OCI-M2 (cell line): ENCODE results near the gene CITED2.
"Not testable (repeated sequence)": the region's sequence is repeated elsewhere in the genome, so short reads cannot be mapped to it uniquely, and the experiment has no call there.

ENCODE experiments used
- DNase-seq: peaks from one replicate; lab custom pipeline; 2025; ENCODE audit not compliant: unreplicated experiment; lab: John Stamatoyannopoulos, UW

CITED2 gene, protein sequence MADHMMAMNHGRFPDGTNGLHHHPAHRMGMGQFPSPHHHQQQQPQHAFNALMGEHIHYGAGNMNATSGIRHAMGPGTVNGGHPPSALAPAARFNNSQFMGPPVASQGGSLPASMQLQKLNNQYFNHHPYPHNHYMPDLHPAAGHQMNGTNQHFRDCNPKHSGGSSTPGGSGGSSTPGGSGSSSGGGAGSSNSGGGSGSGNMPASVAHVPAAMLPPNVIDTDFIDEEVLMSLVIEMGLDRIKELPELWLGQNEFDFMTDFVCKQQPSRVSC

DNA sequence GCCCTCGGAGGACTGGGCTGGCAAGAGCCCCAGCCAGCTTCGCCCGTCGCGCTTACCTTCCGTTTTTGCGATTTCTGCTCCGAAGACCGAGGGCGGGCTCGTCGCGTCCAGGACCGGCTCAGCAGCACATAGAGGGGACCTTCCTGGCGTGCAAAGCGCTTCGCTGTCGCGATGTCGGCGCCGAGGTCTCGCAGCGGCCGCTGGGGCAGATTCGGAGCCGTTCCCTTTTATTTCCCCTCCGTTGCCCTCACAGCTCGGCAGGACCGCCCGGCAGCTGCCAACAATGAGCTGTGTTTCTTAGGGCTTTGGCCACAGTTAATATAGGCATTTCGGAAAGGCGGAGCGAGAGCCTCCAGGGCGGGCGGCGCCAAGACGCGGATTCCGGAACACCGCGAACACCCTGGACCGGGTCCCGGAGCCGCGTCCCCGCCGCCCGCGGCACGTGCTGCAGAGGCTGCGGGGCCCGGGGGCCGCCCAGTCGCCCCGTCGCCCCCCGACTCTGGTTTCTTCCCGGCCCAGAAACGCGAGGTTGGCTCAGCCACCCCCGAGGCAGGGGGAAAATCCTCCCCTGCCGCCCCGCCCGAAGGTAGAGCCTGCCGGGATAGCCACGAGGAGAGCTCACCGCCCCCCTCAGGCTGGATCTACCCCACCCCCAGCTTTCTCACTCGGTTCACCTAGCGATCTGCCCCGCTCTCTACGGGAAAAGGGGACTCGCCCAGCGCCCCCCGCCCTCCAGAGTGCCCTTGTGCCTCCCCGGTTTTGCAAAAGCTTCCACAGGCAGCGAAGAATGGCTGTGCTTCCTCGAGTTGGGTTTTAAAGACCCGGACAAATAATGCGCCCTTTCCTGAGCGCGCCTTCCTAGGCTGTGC is at the start of gene CITED2:
Gene CITED2, minus strand, starts transcription at position 292 of the 869 bp plus-strand sequence. CDS start 704 bp downstream, outside the sequence.
- DNase-seq: no peak

DNA sequence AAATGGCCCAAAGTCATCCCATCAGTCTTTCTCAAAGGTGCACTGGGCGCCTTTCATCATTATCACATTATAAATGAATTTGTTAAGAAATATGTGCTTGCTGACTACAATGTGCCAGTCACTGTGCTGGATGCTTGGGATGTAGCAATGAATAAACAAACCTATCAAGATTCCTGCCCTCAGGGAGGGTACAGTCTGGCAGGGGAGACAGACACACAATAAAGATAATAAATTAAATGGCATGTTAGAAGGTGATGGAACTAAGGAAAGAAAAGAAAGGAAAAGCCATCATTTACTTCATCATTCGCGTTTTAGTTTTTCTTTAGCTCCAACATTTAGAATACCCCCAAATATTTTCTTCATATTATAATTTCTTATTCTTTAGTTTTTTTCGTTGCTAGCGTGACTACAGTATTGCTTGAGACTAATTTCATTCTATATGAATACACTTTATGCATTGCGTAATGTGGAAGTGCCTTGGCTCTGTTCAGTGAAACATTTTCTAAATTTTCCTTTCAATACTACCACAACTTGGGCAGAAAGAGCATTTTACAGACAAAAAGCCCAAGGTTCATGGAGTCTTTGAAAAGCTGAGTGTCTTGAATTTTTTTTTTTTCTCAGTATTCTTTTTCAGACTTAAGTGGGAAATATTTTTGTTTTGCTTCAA is 48.7 kb upstream of the CITED2 start:
- no peak for DNase-seq

DNA sequence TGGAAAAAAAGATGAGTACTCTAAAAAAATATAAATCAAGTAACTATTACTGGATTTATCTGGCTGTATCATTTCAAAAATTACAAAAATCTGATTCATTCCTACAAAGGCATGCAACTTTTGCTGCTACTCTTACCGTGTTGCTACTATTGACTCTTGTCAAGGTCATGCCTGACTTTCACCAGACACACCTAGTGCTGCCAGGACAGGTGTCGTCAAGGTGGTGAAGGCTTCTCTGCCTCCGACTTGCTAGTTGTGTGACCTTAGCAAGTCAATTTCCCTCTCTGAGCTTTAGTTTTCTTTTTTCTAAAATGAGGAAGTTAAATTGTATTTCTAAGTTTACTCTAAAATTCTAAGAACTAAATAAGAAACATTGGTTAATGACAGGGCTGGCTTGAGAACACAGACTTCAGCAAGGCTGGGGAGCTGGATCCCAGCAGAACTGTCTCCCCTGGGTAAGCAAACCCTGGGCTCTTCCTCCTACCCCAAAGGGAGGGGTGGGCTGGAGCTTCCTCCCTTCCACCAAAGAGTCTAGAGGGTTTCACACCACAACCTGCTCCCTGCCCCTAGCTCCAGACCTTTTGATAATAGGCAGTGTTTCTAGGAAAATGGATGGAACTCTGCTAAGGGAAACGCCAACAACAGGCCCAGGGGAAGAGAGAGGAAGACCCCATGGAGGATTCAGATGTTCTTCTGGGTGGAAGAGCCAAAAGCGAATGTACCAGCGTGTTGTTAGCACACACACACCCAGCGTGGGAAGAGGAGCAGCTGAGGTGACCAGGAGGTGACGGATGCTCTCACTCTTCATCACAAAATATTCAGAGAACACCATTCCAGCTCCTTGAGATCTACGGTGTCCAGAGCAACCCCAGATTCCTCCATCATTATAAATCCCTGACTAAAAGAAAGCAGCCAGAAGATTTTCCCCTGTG is 47.9 kb upstream of the CITED2 start:
- no peak for DNase-seq

DNA sequence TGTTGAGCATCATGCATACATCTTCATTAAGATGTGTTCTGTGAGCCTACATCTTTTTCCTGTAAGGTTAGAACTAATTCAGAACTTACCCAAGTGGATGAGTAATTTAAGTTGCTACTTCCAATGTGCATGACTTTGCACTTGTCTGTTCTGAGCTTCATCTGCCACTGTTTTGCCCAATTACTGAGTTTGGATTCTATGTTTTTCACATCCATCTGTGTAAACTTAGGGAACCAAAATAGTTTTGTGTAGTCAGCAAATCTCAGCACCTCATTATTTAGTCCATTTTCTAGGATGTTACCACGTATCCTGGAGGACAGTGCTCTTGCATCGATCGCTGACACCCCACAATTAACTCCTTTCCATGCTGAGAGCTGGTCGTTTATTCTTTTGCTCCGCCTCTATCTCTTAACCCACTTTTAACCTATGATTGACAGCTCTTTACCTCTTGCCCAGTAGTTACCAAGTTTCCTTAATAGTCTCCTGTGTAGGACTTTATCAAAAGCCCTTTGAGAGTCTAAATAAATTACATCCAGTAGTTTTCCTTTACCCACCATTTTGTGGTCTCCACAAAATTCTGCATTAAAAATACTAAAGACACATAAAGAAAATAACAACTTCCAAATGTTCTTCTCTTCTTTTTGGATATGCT is 44.2 kb upstream of the CITED2 start:
- DNase-seq: no peak

DNA sequence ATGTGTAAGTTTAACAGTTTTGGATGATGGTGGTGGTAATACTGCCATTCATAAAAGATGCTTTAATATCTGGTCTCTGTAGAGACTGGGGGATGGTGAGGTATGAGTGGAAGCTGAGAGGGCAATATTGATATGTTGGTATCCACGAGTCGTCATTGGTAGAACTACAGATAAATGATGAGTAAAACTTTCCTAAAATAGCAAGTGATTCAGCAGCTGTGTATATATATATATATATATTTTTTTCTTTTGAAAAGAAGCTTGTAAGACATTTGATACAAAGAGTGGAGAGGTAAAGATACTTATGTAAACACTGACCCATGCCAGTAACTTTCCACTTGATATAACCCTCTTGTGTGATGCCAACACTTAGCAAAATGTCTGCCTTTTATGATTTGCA is 41.7 kb upstream of the CITED2 start:
- DNase-seq: no peak

DNA sequence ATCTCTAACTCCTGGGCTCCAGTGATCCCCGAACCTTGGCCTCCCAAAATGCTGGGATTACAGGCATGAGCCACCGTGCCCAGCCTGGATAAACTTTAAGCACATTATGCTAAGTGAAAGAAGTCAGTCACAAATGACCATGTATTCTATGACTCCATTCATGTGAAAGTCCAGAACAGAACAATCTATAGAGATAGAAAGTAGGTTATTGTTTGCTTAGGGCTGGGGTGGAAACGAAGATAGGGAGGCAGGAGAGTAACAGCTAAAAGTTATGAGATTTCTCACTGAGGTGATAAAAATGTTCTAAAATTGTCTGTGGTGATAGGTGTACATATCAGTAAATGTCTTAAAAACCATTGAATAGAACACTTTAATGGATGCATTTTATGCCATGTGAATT is 40.9 kb upstream of the CITED2 start:
- DNase-seq: no peak

DNA sequence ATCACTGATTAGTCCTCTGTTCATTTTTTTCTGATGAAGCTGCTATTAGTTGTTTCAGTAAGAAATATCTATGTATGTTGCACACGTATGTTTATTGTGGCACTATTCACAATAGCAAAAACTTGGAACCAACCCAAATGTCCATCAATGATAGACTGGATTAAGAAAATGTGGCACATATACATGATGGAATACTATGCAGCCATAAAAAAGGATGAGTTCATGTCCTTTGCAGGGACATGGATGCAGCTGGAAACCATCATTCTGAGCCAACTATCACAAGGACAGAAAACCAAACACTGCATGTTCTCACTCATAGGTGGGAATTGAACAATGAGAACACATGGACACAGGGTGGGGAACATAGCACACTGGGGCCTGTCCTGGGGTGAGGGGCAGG is 37.7 kb upstream of the CITED2 start:
- not testable (repeated sequence) for DNase-seq

DNA sequence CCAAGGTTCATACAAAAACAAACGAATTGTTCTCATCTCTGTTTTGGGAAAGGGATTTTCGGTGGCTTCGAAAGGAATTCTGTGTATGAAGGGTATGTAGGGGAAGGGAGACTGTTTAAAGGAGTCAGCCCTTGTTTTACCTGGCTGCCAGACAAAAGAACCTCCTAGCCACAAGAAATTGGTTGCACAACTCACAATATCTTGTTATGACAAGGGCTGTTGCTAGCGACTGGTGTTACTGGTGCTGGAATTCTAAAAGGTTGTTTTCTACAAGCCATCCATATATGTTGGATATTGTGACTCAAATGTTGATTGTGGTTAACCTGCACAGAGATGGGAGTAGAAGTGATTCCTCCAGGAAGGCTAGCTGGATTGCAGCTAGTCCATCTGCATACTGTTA is 34.6 kb upstream of the CITED2 start:
- no peak for DNase-seq

DNA sequence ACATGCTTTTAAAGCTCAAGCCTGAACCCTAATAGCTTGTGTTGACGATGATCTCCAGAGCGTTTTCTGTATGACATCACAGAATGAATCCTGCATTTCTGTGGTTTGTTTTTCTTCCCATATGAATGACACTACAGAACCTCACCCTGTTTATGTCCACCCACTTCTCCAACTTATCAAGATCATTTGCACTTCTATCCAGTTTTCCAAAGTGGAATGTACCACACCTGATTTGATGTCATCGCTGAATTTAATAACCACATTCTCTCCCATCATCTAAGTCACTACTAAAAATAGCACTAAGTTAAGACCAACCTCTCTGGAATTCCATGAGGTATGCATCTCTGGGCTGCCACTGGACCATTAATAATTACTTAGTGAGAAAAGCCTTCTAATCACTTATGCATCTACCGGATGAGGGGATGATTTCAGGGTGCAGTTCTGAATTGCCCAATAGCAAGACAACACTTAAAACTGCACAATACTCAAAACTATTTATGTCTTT is 33.3 kb upstream of the CITED2 start:
- no peak for DNase-seq

DNA sequence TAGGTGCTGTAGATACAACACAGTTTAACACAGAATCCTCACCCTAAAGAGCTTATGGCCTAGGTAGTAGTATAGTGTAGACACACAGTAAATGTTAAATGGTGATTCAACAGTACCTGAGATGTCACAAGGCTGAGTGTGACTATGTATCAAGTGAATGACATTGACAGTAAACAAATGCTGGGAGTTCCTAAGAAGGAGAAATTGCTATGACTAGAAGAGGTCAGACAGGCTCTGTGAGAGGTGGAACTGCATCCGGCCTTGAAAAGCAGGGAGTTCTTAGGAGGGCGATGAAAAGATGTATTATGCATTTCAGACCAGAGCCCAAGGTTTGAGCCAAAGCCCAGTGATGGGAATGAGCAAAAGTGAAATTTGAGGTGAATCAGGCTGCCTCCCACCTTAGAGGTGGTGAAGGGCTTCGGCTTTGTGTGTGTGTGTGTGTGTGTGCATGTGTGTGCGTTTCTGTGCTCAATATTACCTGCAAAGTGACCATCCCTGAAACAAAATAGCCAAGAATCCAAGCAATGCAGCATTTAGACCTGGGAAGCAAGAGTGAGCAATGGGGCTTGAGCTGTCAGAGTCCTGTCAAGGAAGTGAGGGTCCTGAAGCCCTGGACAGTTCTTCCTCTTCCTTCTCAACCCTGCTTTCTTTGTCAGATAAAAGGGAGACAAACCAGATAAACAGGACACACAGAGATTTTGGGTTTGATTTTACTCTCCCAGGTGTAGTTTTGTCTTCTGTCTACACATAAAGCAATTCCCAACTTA is 32.3 kb upstream of the CITED2 start:
- DNase-seq: no peak

DNA sequence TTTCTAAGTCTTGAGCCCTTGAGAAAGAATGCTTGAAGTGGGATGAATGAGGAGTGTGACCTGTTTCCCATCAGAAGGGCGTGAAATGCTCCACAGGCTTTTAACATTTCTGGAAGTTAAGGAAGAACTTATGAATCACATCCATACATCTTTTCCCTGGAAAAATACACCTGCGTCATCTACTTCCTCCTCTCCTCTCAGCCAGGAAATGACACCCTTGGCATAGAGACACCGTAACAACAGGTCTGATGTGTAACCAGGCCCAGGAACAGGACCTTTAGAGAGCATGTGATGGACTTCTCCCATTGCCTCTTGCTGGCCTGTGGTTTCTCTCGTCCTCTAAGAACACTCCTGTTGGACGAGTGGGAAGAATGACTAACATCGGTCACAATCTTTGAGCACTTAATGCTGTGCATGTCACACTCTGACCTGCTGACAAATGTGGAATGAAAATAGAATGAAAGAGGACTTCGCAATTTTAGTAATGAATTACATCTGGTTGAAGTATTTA is 28.5 kb upstream of the CITED2 start:
- DNase-seq: no peak

DNA sequence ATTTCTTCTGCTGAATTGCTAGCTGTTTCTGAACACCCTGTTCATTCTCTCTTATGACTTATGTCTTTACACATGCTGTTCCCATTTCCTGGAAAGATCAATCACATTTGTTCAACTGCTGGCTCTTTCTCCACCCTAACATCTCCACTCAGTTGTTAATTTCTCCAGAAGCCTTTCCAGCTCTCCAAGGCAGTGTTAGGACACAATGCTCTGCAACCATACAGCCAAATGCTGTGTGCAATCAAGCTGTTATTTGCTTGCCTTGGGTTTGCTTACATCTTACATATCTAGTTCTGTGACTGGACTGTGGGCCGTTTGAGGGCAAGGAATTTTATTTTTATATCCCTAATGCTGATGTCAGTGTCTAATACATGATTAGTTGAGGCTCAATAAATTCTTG is 24.2 kb upstream of the CITED2 start:
- no peak for DNase-seq

DNA sequence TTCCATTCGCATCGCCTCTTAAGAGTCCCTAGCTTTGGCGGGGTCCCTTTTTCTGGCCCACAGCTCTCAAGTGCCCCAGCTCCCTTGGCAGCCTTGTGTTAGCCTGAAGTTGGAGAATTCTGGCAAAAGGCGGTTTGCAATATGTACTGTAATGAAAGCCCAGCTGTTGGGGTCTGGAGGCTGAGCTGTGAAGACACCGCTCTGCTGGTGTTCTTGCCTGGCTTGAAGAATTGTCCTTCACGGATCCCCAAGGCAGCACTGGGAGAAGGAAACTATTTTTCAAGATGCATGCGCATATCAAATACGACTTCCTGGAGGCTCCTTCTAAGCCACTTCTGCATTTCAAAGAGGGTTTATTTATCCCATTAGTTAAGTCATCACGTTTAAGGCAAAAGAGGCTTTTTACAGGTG is 21.4 kb upstream of the CITED2 start:
- DNase-seq: no peak

DNA sequence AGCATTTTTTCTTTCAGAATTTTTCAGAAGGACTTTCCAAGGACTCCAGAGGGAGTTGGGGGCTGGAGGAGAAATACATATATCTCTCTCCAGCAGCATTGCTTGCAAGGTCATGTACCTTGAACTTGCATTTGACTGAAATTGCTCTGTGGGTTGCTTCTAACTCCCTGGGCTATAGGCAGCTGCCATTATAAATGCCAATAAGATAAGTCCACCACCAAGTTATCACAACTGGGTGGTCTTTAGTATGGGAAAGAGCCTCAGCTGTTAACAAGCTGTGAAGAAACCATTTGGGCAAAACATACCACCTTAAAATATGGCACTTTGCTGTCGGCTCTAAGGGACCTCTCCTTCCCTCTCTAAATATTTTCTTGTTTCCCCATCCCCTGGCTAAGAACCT is 20.9 kb upstream of the CITED2 start:
- DNase-seq: no peak

DNA sequence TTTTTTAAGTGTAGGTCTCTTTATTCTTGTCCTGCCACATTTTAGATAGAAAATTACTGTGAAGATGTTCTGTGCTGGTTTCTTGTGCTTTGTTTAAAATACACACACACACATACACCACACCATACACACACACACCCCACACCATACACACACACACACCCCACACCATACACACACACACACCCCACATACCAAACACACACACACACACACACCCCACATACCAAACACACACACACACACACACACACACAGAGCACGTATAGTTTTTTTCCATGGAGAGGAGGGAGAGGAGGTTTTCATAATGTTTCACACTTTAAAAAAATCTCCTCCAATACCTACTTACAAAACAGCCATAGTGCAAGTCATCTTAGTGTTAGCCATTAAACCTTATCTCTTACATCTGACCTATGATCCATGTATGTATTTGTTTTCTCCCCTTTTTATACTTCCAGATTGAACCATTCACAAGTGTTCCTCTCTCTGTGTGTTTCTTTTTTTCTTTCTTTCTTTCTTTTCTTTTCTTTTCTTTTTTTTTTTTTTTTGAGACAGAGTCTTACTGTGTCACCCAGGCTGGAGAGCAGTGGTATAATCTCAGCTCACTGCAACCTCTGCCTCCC is 19.7 kb upstream of the CITED2 start:
- no peak for DNase-seq

DNA sequence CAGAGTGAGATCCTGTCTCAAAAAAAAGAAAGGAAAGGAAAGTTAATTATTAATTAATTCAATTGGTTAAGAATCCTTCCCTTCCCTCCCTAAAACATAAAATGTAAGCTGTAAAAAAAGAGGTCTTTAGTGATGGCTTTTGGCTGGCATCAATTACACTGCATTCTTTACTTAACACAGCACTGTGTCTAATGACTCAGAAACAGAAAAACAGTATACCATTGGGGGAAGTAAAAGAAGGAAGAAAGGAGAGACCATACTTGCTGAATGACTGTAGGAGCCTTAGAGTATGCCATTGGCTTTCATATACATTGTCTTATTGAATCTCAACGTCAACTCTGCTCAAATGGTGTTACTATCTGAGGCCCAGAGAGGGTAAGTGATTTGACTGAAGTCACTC is 18.3 kb upstream of the CITED2 start:
- DNase-seq: no peak

DNA sequence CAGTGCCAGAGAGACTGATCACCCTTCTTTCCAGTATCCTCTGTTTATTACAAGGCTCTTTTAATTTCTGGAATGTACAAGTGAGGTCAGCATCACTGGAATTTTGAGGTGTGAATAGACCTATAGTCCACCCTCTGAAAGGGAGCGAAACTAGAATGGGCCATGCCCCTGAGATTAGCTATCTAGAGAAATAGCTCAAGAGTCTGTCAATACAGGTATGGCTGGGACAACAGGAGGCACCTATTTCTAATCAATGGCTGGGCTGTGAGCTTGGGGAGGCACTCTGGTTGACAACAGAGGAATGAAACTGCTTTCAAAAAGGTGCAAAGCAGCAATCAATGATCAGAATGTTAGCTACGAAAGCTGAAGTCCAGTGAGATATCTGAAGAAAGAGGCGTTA is 17.3 kb upstream of the CITED2 start:
- DNase-seq: no peak

DNA sequence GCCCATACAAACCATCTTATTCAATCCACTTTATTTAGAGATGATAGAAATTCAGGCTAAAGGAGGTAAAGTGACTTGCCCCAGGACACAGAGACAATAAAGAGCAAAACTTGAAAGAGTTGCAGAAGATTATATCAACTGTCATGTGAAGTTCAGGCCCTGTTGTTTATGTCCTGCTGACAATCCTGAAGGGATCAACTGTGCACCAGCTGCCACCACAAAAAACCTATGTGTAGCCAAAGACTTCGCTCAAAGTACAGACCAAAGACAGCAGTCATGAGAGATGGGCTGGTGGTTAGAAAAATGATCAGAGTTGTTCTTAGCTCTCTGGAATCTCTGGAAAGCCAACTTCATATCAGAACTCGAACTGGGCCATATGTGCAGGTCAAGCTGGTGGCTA is 16.0 kb upstream of the CITED2 start:
- DNase-seq: no peak

DNA sequence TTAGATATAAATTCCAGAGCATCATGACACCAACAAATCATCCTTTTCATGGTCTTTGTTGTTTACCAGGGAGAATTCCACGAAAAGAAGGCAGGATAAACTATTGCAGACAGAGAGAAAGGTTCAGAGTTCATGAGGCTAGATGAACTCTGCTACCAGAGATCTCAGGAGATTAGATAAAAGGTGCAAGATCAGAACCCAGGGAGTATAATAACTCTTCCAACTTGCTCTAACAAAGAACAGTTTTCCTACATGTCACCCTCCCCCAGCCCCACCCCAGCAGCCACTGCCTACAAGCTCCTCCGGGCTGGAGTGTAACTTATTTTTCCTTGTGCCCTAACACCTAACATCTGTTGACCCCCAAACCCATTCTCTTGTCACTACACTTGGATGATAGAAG is 13.9 kb upstream of the CITED2 start:
- no peak for DNase-seq
